ENCODE results near the gene POLG2. TPM values are rescaled to one million over a fixed set of nuclear protein-coding genes. Genes with fewer than 3 reads are reported as not detected.
A peak's percentile ranks its signal among the peaks of the same experiment; 100 is the strongest.

Gene POLG2
- total and polyA plus RNA-seq, 4 donors, result 3.0 to 8.0 (median 6.6) TPM

DNA sequence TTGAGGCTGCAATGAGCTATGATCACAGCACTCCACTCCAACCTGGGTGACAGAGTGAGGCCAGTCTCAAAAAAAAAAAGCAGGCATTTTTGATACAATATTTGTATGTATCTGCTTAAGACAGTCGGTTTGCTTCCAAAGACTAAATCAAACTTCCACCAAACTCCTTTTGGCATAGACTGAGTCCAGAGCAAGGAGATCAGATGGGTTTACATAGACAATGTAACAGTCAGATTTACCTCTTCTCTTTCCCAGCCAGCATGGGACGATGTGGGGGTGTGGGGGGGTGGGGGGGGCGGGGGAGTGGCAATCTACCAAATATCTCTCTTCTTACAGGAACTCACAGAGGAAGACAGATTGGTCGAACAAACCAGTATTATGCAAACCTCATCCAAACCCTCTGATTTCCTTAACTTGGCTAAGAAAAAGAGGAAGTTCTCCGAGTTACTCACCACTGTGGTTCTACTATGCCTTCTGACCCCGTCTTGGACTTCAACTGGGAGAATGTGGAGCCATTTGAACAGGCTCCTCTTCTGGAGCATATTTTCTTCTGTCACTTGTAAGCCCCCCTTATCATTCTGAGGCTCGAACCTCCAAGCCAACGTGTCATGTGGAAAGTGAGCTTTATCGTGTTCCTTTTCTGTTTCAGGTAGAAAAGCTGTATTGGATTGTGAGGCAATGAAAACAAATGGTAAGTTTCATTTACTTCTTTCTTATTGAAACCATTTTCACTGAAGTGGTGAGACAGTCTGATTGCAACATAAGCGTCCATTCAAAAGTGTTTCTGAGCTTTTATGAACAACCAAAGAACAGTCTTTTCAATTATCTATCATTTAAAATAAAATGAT, 48.0 kb downstream of the POLG2 start, which contains the start of gene MILR1:
TSS of gene MILR1 (plus strand) at position 451 of the 848 bp plus-strand sequence. CDS start at position 505, 54 bp downstream.
- Histone ChIP-seq H3K9ac (ENCODE audit: low read depth in 1 of 2, low read length in 2 of 2) (no peak within 1 kb of the TSS), H3K4me3 (ENCODE audit: low read depth in 1 of 3, low read length in 3 of 3) (no peak within 1 kb of the TSS), H3K4me1 (ENCODE audit: control insufficient read depth in 4 of 4, insufficient read depth in 4 of 4, low read length in 3 of 4) (no peaks in the 10 kb centered on the region), H3K9me3 (ENCODE audit: control insufficient read depth in 4 of 4, low read length in 3 of 4) (no peaks in the 10 kb centered on the region), H3K36me3 (ENCODE audit: control insufficient read depth in 4 of 4, insufficient read depth in 3 of 4, low read depth in 1 of 4, low read length in 3 of 4) (no peaks in the 10 kb centered on the region), H3K27me3 (ENCODE audit: control insufficient read depth in 4 of 4, insufficient read depth in 4 of 4, low read length in 3 of 4) (no peaks in the 10 kb centered on the region), H3K27ac (ENCODE audit: low read depth in 1 of 2, low read length in 2 of 2) (peak within 1 kb of the TSS; percentile 20 to 54)
- no peak for DNase-seq (ENCODE audit: low spot score)
- TF ChIP-seq, protein P1, sequence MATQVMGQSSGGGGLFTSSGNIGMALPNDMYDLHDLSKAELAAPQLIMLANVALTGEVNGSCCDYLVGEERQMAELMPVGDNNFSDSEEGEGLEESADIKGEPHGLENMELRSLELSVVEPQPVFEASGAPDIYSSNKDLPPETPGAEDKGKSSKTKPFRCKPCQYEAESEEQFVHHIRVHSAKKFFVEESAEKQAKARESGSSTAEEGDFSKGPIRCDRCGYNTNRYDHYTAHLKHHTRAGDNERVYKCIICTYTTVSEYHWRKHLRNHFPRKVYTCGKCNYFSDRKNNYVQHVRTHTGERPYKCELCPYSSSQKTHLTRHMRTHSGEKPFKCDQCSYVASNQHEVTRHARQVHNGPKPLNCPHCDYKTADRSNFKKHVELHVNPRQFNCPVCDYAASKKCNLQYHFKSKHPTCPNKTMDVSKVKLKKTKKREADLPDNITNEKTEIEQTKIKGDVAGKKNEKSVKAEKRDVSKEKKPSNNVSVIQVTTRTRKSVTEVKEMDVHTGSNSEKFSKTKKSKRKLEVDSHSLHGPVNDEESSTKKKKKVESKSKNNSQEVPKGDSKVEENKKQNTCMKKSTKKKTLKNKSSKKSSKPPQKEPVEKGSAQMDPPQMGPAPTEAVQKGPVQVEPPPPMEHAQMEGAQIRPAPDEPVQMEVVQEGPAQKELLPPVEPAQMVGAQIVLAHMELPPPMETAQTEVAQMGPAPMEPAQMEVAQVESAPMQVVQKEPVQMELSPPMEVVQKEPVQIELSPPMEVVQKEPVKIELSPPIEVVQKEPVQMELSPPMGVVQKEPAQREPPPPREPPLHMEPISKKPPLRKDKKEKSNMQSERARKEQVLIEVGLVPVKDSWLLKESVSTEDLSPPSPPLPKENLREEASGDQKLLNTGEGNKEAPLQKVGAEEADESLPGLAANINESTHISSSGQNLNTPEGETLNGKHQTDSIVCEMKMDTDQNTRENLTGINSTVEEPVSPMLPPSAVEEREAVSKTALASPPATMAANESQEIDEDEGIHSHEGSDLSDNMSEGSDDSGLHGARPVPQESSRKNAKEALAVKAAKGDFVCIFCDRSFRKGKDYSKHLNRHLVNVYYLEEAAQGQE (IDR thresholded peaks at IDR 0.05), result no peak
- TF ChIP-seq HNF4A (conservative IDR thresholded peaks at IDR 0.05) (no peak), EGR1 (IDR thresholded peaks at IDR 0.05; ENCODE audit: low read depth in 2 of 2) (no peak), RAD21 (IDR thresholded peaks at IDR 0.05) (no peak), RXRA (IDR thresholded peaks at IDR 0.05) (no peak), YY1 (IDR thresholded peaks at IDR 0.05) (peak; percentile 15), NR2F2 (IDR thresholded peaks at IDR 0.05) (no peak), HNF4G (IDR thresholded peaks at IDR 0.05) (no peak), FOXA2 (IDR thresholded peaks at IDR 0.05) (no peak), SP1 (IDR thresholded peaks at IDR 0.05) (no peak), JUND (IDR thresholded peaks at IDR 0.05) (peak; percentile 22 to 46), TAF1 (conservative IDR thresholded peaks at IDR 0.05) (no peak)
- TF ChIP-seq, protein P2, sequence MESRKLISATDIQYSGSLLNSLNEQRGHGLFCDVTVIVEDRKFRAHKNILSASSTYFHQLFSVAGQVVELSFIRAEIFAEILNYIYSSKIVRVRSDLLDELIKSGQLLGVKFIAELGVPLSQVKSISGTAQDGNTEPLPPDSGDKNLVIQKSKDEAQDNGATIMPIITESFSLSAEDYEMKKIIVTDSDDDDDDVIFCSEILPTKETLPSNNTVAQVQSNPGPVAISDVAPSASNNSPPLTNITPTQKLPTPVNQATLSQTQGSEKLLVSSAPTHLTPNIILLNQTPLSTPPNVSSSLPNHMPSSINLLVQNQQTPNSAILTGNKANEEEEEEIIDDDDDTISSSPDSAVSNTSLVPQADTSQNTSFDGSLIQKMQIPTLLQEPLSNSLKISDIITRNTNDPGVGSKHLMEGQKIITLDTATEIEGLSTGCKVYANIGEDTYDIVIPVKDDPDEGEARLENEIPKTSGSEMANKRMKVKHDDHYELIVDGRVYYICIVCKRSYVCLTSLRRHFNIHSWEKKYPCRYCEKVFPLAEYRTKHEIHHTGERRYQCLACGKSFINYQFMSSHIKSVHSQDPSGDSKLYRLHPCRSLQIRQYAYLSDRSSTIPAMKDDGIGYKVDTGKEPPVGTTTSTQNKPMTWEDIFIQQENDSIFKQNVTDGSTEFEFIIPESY (IDR thresholded peaks at IDR 0.05), result no peak
- TF ChIP-seq, protein P3, sequence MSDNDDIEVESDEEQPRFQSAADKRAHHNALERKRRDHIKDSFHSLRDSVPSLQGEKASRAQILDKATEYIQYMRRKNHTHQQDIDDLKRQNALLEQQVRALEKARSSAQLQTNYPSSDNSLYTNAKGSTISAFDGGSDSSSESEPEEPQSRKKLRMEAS (IDR thresholded peaks at IDR 0.05), result no peak
- TF ChIP-seq, protein P4, sequence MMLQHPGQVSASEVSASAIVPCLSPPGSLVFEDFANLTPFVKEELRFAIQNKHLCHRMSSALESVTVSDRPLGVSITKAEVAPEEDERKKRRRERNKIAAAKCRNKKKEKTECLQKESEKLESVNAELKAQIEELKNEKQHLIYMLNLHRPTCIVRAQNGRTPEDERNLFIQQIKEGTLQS (IDR thresholded peaks at IDR 0.05), result no peak
- WGBS, result 50% methylated on average over 10 of the region's 10 CpGs

DNA sequence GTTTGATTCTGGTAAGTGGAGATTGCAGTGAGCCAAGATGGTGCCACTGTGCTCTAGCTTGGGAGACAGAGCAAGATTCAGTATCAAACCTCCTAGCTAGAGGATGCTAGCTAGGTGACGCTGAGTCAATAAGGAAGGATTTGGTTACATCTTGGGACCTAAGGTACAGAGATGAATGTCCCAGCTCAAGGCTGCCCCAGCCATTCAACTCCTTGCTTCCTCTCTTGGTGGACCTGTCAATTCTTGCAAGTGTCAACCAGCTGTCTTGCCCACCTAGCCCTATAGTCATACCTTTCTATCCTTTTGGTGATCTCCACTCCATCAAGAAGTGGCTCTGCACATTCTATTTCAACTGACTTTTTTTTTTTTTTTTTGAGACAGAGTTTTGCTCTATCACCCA, 49.3 kb downstream of the POLG2 start:
- H3K36me3 ChIP-seq (ENCODE audit: control insufficient read depth in 4 of 4, insufficient read depth in 3 of 4, low read depth in 1 of 4, low read length in 3 of 4), result no peaks in the 10 kb centered on the region
- H3K9me3 ChIP-seq (ENCODE audit: control insufficient read depth in 4 of 4, low read length in 3 of 4), result no peaks in the 10 kb centered on the region
- no peak overlapping the region for H3K27ac ChIP-seq (ENCODE audit: low read depth in 1 of 2, low read length in 2 of 2)
- H3K9ac ChIP-seq (ENCODE audit: low read depth in 1 of 2, low read length in 2 of 2), result no peak overlapping the region
- no peak for DNase-seq (ENCODE audit: low spot score)
- no peak overlapping the region for H3K4me3 ChIP-seq (ENCODE audit: low read depth in 1 of 3, low read length in 3 of 3)
- no peaks in the 10 kb centered on the region for H3K4me1 ChIP-seq (ENCODE audit: control insufficient read depth in 4 of 4, insufficient read depth in 4 of 4, low read length in 3 of 4)
- 88% methylated on average over 1 of the region's 1 CpG for WGBS
- no peaks in the 10 kb centered on the region for H3K27me3 ChIP-seq (ENCODE audit: control insufficient read depth in 4 of 4, insufficient read depth in 4 of 4, low read length in 3 of 4)
- TF ChIP-seq, protein P4 (IDR thresholded peaks at IDR 0.05), result no peak
- TF ChIP-seq TAF1 (conservative IDR thresholded peaks at IDR 0.05), result no peak
- TF ChIP-seq FOXA2 (IDR thresholded peaks at IDR 0.05), result no peak
- no peak for TF ChIP-seq HNF4A (conservative IDR thresholded peaks at IDR 0.05)
- TF ChIP-seq, protein P2 (IDR thresholded peaks at IDR 0.05), result no peak
- TF ChIP-seq RAD21 (IDR thresholded peaks at IDR 0.05), result no peak
- TF ChIP-seq, protein P5, sequence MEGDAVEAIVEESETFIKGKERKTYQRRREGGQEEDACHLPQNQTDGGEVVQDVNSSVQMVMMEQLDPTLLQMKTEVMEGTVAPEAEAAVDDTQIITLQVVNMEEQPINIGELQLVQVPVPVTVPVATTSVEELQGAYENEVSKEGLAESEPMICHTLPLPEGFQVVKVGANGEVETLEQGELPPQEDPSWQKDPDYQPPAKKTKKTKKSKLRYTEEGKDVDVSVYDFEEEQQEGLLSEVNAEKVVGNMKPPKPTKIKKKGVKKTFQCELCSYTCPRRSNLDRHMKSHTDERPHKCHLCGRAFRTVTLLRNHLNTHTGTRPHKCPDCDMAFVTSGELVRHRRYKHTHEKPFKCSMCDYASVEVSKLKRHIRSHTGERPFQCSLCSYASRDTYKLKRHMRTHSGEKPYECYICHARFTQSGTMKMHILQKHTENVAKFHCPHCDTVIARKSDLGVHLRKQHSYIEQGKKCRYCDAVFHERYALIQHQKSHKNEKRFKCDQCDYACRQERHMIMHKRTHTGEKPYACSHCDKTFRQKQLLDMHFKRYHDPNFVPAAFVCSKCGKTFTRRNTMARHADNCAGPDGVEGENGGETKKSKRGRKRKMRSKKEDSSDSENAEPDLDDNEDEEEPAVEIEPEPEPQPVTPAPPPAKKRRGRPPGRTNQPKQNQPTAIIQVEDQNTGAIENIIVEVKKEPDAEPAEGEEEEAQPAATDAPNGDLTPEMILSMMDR (IDR thresholded peaks at IDR 0.05; ENCODE audit: low read depth, low read length, missing input control), result no peak
- TF ChIP-seq HNF4G (IDR thresholded peaks at IDR 0.05), result no peak
- TF ChIP-seq NR2F2 (IDR thresholded peaks at IDR 0.05), result no peak

All from liver (tissue), 9 donors.